A549 treated with AZD9567 at 1 μM for 4 hours (cell line): ENCODE data around the gene SERHL2. TPM values are rescaled to one million over a fixed set of nuclear protein-coding genes. Genes with fewer than 3 reads are reported as not detected.

Experiments used
- total RNA-seq: library from RNA; stranded (reverse); fragments of 200-300 nt; extraction: Qiagen RNA extraction; gene quantifications from 5 replicates; pipeline ENCODE4 v1.2.3, GENCODE V29; 2022; ENCODE audit not compliant: insufficient read depth

The SERHL2 gene
- total RNA-seq = 0.14 to 1.5 TPM (median 0.20 TPM) in 5 replicates

GRCh38 chr22:42553475-42554361 is at the start of gene SERHL2:
Gene SERHL2 (plus strand): TSS chr22:42553956. CDS start chr22:42554021, 65 bp downstream.

GRCh38 chr22:42519525-42520401 is 34.0 kb upstream of the SERHL2 start, which contains the start of gene RRP7A:
Gene RRP7A (minus strand): TSS chr22:42519796. CDS start chr22:42519786, 10 bp downstream.

GRCh38 chr22:42614312-42615091 is 60.7 kb downstream of the SERHL2 start, which contains the start of gene POLDIP3:
Gene POLDIP3 (minus strand): TSS chr22:42614883. CDS start chr22:42614857, 26 bp downstream.

Other genes with a start within 250 kb of the SERHL2 start
- gene NFAM1, start 121.6 kb upstream of the SERHL2 start, total RNA-seq = 0.01 TPM in 1 of 5 replicates, not detected in the others
- 43.9 to 57.3 TPM (median 56.6 TPM) in 5 replicates for gene RRP7A, start 34.2 kb upstream of the SERHL2 start, total RNA-seq
- gene POLDIP3, start 60.9 kb downstream of the SERHL2 start, total RNA-seq = 37.4 to 44.7 TPM (median 40.0 TPM) in 5 replicates
- not detected in 5 replicates for gene ATP5MGL, start 86.6 kb downstream of the SERHL2 start, total RNA-seq
- 101 to 119 TPM (median 114 TPM) in 5 replicates for gene CYB5R3, start 95.4 kb downstream of the SERHL2 start, total RNA-seq
- gene A4GALT, start 166.9 kb downstream of the SERHL2 start, total RNA-seq = 10.7 to 21.4 TPM (median 19.8 TPM) in 5 replicates